PFSK-1 (cell line): ENCODE data around the gene TTYH1.

ENCODE experiments used
- FOXP2 ChIP-seq: optimal IDR thresholded peaks from 2 replicates; pipeline ENCODE3; 2011; ENCODE audit warnings: borderline replicate concordance, control low read depth, inconsistent platforms; ENCODE audit not compliant: insufficient read depth; ENCODE audit errors: extremely low read length, extremely low read depth
- POLR2AphosphoS5 ChIP-seq: IDR thresholded peaks from 2 replicates; pipeline ENCODE4 v1.6.1; 2012; ENCODE audit warnings: low read depth, mild to moderate bottlenecking, control low read depth, low read length, moderate library complexity
- REST ChIP-seq, 2 experiments: IDR thresholded peaks; 2 replicates each; pipeline versions ENCODE4 v1.6.1 to v1.8.0; 2011 to 2012; ENCODE audit warnings: low read depth in 2 of 2, low read length in 2 of 2, control low read depth in 1 of 2, inconsistent platforms in 1 of 2, mild to moderate bottlenecking in 1 of 2, moderate library complexity in 1 of 2; ENCODE audit not compliant: insufficient read depth in 1 of 2
- SIN3A ChIP-seq: IDR thresholded peaks from 2 replicates; pipeline ENCODE4 v1.6.1; 2012; ENCODE audit warnings: mild to moderate bottlenecking, low read length, moderate library complexity, borderline replicate concordance; ENCODE audit not compliant: insufficient read depth
- TAF1 ChIP-seq: IDR thresholded peaks from 2 replicates; pipeline ENCODE4 v1.6.1; 2012; ENCODE audit warnings: low read length, control low read depth, borderline replicate concordance; ENCODE audit not compliant: insufficient read depth

DNA sequence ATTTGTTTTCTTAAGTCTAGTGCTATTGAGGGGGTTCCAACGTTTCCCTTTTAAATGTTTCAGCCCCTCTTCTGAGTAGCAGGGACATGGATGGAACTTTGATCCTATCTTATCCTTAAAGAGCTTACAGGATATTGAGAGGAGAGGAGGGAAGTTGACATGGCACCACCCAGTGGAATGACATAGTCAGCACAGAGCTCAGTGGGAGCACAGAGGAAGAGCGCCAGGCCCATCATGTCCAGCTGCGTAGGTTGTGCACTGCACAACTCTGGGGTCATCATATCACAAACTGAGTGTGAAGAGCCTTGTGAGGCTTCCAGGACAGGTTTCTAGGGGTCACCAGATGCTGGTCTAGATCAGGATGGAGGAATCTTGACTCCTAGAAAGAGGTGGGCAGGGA, 62.4 kb downstream of the TTYH1 start:
- no peak for TF ChIP-seq POLR2AphosphoS5
- no peak for TF ChIP-seq REST (IDR thresholded peaks at IDR 0.05; ENCODE audit: insufficient read depth in 1 of 2, low read depth in 2 of 2, low read length in 2 of 2)
- no peak for TF ChIP-seq FOXP2
- no peak for TF ChIP-seq SIN3A
- TF ChIP-seq TAF1, result no peak
